Nephron progenitor cell (in vitro differentiated cells): ENCODE data around the gene PHYKPL.

Experiments used
- DNase-seq: peaks from one replicate; pipeline ENCODE4 v3.0.0; 2021
- H3K27ac Mint-ChIP-seq: 2 replicates; pipeline ENCODE4 v1.8.0; 2021; ENCODE audit warnings: mild to moderate bottlenecking, moderate library complexity, mixed read lengths
- H3K27me3 Mint-ChIP-seq: 2 replicates; pipeline ENCODE4 v1.8.0; 2021; ENCODE audit warnings: mild to moderate bottlenecking, low read depth, mixed read lengths; ENCODE audit not compliant: poor library complexity
- H3K36me3 Mint-ChIP-seq: 2 replicates; pipeline ENCODE4 v1.8.0; 2021; ENCODE audit warnings: low read depth, mixed read lengths
- H3K4me1 Mint-ChIP-seq: 2 replicates; pipeline ENCODE4 v1.8.0; 2021; ENCODE audit warnings: mixed read lengths
- H3K4me3 Mint-ChIP-seq: 2 replicates; pipeline ENCODE4 v1.8.0; 2021; ENCODE audit warnings: mild to moderate bottlenecking, moderate library complexity, mixed read lengths
- H3K9me3 Mint-ChIP-seq: 2 replicates; pipeline ENCODE4 v1.8.0; 2021; ENCODE audit warnings: mild to moderate bottlenecking, moderate library complexity, mixed read lengths
- CTCF ChIP-seq: fragments of 200-600 bp; sonication (generic); IDR thresholded peaks from 2 replicates; pipeline ENCODE4 v1.5.0; 2021; ENCODE audit warnings: antibody characterized with exemption

PHYKPL gene

GRCh38 chr5:178193251-178193809 is 39.3 kb downstream of the PHYKPL start:
- Mint-ChIP-seq H3K4me3 (no peak overlapping the region), H3K36me3 (peaks cover 7% of the 10 kb centered on the region), H3K27ac (no peak overlapping the region), H3K27me3 (peaks cover 22% of the 10 kb centered on the region), H3K9me3 (peaks cover 18% of the 10 kb centered on the region), H3K4me1 (peaks cover 27% of the 10 kb centered on the region)
- no peak for TF ChIP-seq CTCF
- no peak for DNase-seq

DNA sequence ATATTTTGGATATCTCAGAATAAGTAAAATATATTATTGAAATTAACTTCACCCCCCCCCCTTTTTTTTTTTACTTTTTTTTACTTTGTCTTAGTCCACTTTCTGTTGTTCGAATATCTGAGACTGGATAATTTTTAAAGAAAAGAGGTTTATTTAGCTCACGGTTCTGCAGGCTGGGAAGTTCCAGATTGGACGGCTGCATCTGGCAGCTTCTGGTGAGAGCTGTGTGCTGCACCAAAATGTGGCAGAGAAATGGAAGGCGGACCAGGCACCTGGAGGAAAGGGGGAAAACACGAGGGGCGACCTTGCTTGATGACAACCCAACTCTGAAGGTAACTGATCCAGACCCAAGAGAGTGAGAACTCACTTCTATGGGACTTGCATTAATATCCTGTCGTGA is 39.8 kb downstream of the PHYKPL start:
- Mint-ChIP-seq H3K4me3 (no peak overlapping the region), H3K4me1 (peaks cover 27% of the 10 kb centered on the region), H3K9me3 (peaks cover 18% of the 10 kb centered on the region), H3K36me3 (peaks cover 7% of the 10 kb centered on the region), H3K27ac (no peak overlapping the region), H3K27me3 (peaks cover 25% of the 10 kb centered on the region)
- no peak for TF ChIP-seq CTCF
- DNase-seq: no peak

DNA sequence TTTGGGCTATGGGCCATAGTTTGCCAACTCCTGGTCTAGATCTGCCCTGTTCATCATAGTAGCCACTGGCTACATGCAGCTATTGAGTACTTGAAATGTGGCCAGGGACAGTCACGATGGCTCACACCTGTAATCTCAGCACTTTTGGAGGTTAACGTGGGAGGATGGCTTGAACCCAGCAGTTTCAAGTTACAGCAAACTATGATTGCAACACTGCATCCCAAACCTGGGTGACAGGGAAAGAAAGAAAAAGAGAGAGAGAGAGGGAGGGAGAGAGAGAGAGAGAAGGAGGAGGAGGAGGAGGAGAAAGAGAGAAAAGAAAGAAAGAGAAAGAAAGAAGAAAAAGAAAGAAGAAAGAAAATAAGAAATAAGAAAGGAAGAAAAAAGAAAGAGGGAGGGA is 40.4 kb downstream of the PHYKPL start:
- H3K4me3 Mint-ChIP-seq: no peak overlapping the region
- peaks cover 7% of the 10 kb centered on the region for H3K36me3 Mint-ChIP-seq
- TF ChIP-seq CTCF: no peak
- peaks cover 18% of the 10 kb centered on the region for H3K9me3 Mint-ChIP-seq
- H3K27ac Mint-ChIP-seq: no peak overlapping the region
- H3K27me3 Mint-ChIP-seq: peaks cover 21% of the 10 kb centered on the region
- H3K4me1 Mint-ChIP-seq: peaks cover 27% of the 10 kb centered on the region
- no peak for DNase-seq

GRCh38 chr5:178191661-178192060 is 40.9 kb downstream of the PHYKPL start:
- Mint-ChIP-seq H3K4me1 (peaks cover 26% of the 10 kb centered on the region), H3K27me3 (peaks cover 21% of the 10 kb centered on the region), H3K27ac (no peak overlapping the region), H3K36me3 (peaks cover 7% of the 10 kb centered on the region), H3K4me3 (no peak overlapping the region), H3K9me3 (peaks cover 18% of the 10 kb centered on the region)
- TF ChIP-seq CTCF: no peak
- DNase-seq: no peak

DNA sequence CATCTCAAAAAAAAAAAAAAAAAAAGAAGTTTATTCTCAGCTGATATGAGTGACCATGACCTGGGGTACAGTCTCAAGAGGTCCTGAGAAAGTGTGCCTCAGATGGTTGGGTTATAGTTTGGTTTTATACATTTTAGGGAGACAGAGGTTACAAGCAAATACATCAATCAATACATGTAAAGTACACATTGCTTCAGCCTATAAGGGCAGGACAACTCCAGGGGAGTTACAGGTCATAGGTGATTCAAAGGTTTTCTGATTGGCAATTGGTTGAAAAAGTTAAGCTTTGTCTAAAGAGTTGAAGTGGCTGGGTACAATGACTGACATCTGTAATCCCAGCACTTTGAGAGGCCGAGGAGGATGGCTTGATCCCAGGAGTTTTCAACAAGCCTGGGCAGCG is 43.2 kb downstream of the PHYKPL start:
- DNase-seq: no peak
- Mint-ChIP-seq H3K27ac (no peak overlapping the region), H3K9me3 (peaks cover 18% of the 10 kb centered on the region), H3K27me3 (peaks cover 12% of the 10 kb centered on the region), H3K4me1 (peaks cover 12% of the 10 kb centered on the region), H3K4me3 (no peak overlapping the region), H3K36me3 (peaks cover 7% of the 10 kb centered on the region)
- no peak for TF ChIP-seq CTCF

- H3K4me3 Mint-ChIP-seq: no peak within 1 kb of the TSS
- H3K4me1 Mint-ChIP-seq: peaks cover 7% of the 10 kb centered on the region
- H3K27me3 Mint-ChIP-seq: peaks cover 4% of the 10 kb centered on the region
- DNase-seq: no peak
- H3K9me3 Mint-ChIP-seq: peaks cover 8% of the 10 kb centered on the region
- no peak within 1 kb of the TSS for H3K27ac Mint-ChIP-seq
- no peaks in the 10 kb centered on the region for H3K36me3 Mint-ChIP-seq
- TF ChIP-seq CTCF: no peak
Observed at GRCh38 chr5:178187014-178187413, 45.6 kb downstream of the PHYKPL start, which contains the start of gene GMCL2. TSS of gene GMCL2 (minus strand) at chr5:178187371. CDS start at chr5:178187299, 72 bp downstream.
